SK-N-MC (cell line): Measurements from ENCODE around the gene KCNH6.

Experiments used
- EZH2 ChIP-seq: fragments of 200-600 bp; sonication (generic); IDR thresholded peaks from one replicate; pipeline ENCODE4 v1.6.1; 2017; ENCODE audit warnings: antibody characterized with exemption
- FOXP2 ChIP-seq: optimal IDR thresholded peaks from 2 replicates; pipeline ENCODE3; 2011; ENCODE audit warnings: mild to moderate bottlenecking, moderate library complexity; ENCODE audit not compliant: insufficient read depth; ENCODE audit errors: extremely low read length, control extremely low read depth
- POLR2AphosphoS5 ChIP-seq: IDR thresholded peaks from 2 replicates; pipeline ENCODE4 v1.6.1; 2012; ENCODE audit warnings: mild to moderate bottlenecking, low read depth, low read length, borderline replicate concordance

DNA sequence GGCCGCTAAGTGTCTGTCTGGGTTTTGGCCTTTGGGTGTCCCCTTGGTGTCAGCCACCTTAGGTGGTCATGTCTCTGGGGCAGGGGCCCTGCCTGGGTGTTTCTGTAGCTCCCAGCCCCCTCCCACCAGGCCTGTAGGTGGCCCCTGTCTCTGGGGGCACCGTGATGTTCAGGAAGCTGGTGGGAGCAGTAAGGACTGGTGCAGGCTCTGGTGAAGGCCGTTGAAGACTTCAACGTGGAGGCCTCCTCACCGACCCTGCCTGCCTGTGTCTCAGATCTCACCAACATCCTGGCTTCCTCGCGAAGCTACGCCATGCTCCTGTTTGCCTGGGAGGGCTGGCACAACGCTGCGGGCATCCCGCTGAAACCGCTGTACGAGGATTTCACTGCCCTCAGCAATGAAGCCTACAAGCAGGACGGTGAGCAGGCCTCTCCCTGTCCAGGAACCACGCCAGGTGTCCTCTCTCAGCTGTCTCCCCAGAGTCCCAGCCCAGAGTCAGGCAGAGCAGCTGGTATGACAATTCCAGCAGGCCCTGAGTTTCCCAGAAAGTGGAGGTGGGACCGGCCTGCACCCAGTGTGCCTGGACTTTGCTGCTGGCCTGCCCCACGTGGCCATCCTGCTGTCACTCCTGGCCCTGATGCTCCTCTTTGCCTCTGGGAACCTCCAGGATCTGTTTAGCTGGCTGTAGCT, 43.5 kb upstream of the KCNH6 start:
- no peak for TF ChIP-seq EZH2
- no peak for TF ChIP-seq POLR2AphosphoS5
- TF ChIP-seq FOXP2, result no peak
